Nucleus accumbens (tissue), 56 donors: ENCODE results near the gene SVOPL.

Source experiments
- DNase-seq, 56 donors: peaks; one replicate each; lab custom pipeline; 2025; lab: John Stamatoyannopoulos, UW

The SVOPL gene

DNA sequence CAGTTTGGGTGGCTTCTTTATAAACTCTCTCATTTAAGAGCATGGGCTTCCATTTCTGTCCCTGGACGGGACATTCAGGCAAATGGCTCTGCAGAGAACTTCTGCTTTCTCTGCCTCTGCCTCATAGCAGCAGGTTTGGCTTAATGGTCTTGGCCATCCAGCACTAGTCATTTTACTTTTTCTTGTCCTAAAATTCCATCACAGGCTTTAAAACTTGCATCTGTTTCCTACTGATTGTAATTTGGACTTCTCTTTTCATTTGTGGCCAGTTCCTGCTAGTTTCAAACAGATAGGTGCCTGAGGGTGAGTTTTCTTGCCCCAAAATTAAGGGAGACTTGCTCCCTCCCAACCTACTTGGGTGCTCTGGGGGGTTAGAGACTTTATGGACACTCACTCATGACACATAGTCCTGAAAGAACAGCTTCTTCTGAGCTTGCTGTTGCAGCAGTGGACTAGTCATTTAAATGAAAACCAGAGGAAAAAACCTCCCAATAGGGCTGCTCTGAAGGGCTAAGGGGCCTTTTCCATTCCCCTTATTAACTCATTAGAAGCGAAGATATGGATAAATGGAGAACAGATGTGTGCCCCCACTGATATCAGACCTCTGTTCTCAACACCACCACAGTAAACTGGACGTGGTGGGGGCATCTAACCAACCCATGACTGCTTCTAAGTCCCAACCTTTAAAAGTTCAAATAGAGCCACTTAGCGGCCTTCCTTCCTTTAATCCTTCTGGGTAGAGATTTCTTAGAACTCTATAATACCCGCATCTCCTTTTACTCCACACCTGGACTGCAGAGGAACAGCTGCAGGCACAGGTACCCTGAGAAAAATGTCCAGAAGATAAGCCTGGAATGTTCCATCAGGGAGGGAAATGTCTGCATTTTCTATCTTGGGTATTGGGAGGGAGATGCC, 38.8 kb downstream of the SVOPL start:
- no peak for DNase-seq

DNA sequence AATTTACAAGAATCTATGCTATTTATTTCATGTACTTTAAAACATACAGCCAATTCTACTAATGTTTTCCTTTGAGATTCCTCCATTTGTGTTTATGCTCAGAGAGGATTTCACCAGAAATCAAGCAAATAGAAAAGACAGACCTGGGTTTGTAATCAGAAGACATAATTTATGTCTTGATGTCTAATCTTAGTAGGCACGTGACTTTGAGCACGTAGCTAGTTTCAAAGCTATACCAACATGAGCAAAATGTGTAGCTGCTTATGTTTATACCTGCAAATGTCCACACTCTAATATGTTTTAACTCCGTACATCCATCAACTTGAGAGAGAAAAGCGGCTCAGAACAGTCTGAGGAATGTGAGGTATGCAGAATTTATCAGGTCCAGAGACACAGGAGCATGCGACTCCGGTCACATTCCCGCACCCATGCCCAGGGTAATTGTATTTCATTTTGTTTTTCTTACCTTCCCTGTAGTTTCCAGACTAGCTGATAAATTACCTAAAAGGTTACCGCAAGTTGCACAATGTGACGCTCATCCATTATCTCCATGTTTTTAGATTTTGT, 40.0 kb downstream of the SVOPL start:
- DNase-seq: no peak

DNA sequence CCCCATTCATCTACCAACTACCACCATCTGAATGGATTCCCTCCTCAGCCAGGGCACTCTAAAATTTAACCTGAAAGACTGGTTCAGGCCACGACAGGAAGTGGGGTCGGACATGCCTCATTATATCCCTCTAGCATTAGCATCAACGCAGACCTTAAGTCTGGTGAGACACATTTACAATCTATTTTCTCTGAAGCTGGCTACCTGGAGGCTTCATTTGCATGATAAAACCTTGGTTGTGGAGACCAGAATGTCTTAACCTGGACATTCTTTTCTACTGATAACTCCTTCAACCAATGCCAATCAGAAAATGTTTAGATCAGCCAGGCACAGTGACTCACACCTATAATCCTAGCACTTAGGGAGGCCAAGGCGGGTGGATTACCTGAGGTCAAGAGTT, 42.3 kb downstream of the SVOPL start:
- no peak for DNase-seq

DNA sequence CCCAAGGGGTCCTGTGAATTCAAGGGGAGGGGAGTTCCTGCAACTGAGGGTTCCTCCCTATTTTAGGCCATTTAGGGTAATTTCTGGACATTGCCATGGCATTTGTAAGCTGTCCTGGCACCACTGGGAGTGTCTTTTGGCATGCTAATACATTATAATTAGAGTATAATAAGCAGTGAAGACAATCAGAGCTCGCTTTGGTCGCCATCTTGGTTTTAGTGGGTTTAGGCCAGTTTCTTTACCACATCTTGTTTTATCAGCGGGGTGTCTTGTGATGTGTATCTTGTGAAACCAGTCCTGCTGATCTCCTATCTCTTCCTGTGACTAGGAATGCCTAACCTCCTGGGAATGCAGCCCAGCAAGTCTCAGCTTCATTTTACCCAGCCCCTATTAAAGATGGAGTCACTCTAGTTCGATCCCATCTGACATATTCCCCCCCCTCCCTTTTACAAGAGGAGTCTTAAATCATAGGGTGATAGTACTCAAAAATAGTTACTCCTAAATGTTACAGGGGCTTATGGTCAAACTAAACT, 43.2 kb downstream of the SVOPL start:
- DNase-seq: no peak

DNA sequence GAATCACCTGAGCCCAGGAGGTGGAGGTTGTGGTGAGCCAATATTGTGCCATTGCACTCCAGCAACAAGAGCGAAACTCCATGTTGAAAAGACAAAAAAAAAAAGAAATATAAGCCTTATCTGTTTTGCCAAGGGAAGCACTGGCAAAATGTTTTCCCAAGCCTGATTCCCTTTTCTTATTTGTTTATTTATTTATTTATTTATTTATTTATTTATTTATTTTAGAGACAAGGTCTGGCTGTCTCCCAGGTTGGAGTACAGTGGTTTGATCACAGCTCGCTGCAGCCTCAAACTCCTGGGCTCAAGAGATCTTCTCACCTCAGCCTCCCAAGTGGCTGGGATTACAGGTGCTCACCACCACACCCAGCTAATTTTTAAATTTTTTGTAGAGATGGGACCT, 44.2 kb downstream of the SVOPL start:
- no peak for DNase-seq

DNA sequence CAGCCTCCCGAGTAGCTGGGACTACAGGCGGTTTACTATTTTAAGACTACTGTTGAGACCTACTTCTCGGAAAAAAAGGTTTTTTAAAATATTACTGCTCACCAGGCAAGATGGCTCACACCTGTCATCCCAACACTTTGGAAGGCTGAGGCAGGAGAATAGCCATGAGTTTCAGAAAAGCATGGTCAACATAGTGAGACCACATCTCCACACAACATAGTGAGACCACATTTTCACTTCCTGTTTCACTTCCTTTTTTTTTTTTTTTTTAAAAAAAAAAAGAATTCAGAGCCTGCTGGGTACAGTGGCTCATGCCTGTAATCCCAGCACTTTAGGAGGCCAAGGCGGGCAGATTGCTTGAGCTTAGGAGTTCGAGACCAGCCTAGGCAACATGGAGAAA, 46.5 kb downstream of the SVOPL start:
- DNase-seq: no peak

DNA sequence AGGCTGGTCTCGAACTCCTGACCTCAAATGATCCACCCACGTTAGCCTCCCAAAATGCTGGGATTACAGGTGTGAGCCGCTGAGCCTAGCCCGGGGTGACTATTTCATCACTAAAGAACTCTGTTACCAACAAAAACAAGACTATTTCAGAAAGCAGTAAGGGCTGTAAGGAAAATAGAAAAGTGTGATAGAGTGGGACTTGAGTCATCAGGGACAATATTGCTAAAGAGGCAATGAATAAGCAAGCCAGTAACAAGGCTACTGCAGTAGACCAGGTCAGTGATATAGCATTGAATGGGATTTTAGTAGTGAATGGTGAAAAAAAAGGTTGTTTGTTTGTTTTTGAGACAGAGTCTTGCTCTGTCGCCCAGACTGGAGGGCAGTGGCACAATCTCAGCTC, 51.7 kb downstream of the SVOPL start:
- DNase-seq: no peak

DNA sequence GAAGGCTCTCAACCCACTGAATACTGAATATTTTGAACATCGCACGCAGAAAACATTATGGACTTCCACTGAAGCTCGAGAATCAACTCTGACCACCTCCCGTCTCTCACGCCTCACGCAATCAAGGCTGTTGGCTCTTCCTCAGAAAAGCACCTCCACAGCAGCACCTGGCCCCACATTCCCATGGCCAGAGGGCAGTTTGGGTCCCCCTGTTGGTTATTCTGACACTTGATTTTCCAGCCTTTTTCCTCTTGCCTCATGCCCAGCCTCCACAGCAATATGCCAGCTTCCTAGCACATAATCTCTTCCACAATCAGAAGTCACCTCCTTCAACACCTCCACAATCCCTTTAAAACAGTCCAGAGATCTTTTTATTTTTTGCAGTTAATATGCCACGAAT, 55.9 kb downstream of the SVOPL start:
- no peak for DNase-seq

DNA sequence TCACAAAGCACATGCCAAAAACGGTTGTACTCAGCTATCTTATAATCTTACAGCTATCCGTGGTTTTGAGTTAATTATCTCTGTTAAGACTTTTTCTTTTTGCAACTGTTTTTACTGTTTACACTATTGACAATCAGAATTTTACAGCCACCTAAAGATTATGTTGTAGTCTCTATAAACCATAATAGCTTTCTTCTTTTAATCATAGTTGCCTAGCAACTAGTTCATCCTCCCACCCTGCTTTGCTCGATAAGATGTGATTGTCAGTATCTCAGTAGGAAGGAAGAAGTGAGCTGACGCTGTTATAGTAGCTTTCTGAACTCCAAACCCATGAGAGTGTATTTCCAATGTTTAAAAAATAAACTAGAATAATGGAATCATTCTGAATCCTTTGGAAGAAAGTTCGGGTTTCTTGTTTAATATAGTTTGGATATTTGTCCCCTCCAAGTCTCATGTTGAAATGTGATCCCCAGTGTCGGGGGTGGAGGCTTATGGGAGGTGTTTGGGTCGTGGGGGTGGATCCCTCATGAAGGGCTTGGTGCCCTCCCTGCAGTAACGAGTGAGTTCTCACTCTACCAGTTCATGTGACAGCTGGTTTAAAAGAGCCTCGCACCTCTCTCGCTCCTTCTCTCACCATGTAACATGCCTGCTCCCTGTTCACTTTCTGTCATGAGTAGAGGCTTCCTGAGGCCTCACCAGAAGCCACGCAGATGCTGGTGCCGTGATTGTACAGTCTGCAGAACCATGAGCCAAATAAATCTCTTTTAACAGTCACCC, 68.1 kb downstream of the SVOPL start:
- DNase-seq: peak in 11 of 56 donors; percentile 3 to 29 (median 9)

DNA sequence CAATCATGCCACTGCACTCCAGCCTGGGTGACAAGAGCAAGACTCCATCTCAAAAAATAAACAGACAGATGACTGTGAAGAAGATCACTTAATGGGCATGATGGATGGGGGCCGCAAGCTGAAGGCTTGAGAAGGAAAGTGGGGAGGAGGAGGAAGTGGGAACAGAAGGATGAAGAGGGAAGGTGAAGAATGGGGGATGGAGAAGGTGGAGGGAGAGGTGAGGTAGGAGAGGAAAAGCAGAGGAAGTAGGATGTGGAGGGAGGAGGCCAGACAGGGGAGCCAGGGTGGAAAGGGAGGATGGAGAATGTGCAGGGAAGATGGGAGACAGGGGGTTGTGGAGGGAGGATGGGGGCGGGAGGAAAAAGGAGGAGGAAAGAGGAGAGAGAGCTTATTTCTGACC, 68.8 kb downstream of the SVOPL start:
- DNase-seq: no peak

DNA sequence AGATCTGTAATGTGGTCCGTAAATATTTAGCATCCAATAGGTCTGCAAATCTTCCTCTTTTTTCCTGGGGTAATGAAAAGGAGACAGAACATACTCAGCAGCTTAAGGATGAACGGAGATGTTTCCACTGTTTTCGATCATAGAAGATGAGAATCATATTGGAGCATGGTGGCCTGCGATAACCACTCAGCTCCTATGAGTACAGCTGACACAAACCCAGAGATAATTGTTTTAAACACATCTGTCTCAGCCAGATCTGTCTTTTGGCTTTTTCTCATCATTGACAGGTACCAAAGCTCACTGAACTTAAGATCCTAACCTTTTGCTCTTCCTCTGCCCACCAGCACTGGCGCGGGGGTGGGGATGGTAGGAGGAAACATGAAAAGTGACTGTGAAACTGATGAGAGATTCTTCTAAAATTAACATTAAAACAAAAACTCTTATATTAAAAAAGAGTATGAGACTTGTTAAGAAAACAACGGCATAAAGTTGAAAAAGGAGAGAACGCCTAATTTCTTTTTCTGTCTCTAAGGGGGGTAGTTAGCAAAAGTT, 71.0 kb downstream of the SVOPL start:
- peak in 14 of 56 donors; percentile 1 to 58 (median 22) for DNase-seq

DNA sequence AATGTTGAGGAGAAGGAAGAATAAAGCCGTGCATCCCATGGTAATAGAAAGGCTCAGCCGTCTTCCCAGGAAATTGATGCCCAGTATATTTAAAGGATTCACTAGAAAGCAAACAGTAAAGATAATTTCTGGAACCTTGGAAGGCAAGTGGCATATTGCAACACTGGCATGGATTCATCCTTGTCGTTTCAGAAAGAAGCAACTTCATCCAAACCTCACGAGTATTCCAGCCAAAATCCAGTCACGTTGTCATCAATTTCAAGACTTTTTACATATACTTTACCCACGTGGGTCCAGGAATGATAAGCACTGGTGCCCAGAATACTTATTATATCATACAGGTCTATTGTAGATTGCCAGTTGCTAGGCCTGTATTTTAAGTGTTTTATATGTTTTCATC, 73.8 kb downstream of the SVOPL start:
- no peak for DNase-seq

DNA sequence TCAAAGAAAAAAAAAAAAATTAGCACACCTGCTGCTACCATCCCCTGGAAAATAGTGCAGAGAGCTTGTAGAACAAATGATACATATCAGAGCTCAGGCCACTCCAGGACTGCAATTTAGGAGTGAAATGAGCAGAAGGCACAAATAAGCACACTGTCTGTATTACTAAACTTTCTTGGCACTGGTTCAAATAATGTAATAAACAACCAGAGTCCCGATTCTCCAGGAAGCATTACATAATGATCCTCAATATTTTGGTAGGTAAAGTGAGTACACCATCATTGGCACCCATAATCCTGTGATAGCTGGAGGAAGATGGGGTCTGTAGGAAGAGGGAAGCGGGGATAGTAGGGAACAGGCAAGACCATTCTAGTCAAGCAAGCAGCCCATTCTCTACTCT, 74.3 kb downstream of the SVOPL start:
- no peak for DNase-seq

DNA sequence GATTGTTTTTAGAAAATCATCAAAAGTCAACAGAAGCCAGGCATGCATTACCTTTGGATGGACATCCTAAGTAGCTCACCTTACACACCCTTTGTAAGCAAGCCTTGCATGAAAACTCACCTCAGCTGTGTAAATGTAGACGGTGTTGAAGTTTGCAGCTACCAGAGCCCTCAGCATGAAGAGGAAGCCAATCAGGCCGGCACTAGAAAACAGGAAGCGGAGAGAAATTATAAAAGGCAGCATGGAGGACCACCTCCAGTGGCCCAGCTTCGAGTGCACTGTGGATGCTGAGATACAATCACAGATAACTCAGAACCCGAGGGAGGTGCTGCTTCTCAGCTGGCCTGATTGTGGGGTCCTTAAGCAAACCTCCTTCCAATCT, 75.3 kb downstream of the SVOPL start:
- no peak for DNase-seq

DNA sequence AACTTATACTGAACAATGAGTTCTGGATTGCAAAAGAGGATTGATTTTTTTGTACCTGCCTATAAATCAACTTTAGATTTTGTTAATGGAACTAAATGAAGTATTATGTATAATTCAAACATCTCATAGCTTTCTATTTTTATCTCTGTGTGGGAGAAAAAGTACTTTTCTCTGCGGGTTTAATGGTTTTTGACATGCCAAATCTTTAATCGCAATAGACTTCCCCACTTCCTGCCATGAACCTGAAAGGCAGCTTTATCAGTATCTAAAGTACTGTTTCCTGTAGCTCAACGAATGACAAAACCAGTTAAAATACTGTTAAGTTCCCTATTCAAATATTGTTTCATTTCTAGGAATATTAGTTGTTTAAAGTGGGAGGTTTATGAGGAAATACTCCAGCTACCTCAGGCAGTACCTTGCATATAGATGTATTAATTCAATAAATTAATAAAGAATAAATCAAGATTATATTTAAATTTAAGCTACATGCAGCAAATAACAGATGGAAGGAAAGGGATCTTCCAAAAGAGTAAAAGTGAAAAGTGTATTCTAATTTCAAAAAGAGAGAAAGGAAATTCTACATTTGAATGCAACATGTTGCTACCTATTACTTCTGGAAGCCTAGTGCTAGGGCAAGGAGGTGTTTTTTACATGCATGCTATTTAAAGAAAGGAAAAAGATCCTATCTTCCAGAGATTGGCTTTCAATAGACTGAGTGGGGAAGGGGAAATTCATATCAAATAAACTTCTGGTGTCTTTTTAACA, 75.9 kb downstream of the SVOPL start:
- no peak for DNase-seq

DNA sequence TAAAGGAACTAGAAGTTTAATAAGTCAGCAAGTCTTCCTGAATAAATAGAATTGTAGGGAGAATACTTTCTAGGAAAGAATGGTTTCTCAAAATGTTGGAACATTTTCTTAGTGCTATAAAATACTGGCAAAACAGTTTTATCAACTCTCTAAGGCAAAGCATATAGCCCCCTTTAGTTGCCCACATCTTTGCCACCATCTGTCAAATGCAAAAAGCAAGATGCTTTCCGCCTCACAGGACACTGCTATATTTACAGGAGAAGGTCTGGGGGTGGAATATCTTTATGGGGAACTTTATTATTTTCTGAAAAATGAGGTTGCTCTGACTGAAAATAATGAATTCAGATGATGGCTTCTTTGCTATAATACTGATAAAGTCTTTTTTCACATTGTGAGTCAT, 78.3 kb downstream of the SVOPL start:
- DNase-seq: no peak

DNA sequence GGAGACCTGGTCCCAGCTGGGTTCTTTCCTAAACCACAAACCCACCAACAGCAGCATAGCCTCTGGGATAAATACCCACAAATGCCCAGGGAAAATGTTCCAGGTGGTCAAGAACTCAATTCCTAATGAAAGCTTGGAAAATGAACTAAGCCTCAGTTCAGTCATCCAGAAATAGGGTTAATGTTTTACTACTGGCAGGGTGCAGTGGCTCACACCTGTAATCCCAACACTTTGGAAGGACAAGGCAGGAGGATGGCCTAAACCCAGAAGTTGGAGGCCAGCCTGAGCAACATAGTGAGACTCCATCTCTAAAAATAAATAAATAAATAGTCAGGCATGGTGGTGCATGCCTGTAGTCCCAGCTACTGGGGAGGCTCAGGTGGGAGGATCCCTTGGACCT, 82.2 kb downstream of the SVOPL start:
- no peak for DNase-seq

DNA sequence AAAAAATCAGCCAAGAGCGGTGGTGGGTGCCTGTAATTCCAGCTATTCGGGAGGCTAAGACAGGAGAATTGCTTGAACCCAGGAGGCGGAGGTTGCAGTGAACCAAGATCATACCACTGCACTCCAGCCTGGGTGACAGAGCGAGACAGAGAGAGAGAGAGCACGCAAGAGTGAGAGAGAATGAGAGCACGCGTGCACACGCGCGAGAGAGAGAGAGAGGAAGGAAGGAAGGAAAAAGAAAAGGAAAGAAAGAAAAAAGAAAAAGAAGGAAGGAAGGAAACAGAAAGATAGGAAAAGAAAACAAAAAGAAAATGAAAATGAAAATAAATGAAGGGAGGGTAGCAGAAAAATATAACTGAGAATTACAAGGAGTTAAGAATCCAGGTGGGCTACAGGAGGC, 82.7 kb downstream of the SVOPL start:
- no peak for DNase-seq

DNA sequence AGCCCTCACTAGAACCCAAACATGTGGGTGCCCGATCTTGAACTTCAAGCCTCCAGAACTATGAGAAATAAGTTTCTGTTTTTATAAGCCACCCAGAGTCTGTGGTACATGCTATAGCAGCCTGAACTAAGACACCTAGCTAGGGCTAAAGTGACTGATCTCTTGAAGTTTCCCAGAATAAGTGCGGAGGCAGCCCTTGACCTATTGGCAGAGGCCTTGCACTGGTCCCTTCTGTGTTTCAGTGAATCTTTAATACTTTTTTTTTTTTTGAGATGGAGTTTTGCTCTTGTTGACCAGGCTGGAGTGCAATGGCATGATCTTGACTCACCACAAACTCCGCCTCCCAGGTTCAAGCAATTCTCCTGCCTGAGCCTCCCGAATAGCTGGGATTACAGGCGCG, 85.1 kb downstream of the SVOPL start:
- no peak for DNase-seq

DNA sequence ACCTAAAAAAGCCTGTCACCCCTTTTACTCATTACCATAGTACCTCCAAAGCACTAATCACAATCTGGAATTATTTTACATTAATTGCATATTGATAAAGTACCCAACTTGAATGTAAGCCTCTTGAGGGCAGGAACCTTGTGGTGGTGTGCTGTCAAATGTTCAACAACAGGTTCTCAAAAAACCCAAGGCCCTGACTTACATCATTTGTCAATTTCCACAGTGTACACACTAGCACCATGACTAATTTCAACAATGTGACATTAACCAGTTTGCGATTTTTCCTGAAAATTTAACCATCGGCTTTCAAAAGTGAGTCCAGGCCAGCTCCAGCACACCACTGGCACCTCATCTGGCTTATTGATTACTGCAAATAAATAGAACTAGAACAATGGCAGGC, 87.5 kb downstream of the SVOPL start:
- DNase-seq: no peak
